CD4-positive, alpha-beta memory T cell (primary cell): ENCODE data around the gene EBF4. TPM values are rescaled to one million over a fixed set of nuclear protein-coding genes. Genes with fewer than 3 reads are reported as not detected.
"Not testable (repeated sequence)": the region's sequence is repeated elsewhere in the genome, so short reads cannot be mapped to it uniquely, and the experiment has no call there.

Source experiments
- CTCF ChIA-PET: fragments of 350-600 bp; sonication (Branson Sonifier 250); formaldehyde crosslinking; loops from one replicate; lab custom pipeline; 2021; ENCODE audit warnings: inconsistent platforms; ENCODE audit not compliant: partially characterized antibody; lab: Charles Lee
- POLR2A ChIA-PET: fragments of 350-600 bp; sonication (Branson Sonifier 250); formaldehyde crosslinking; loops from one replicate; lab custom pipeline; 2021; ENCODE audit not compliant: partially characterized antibody; lab: Charles Lee
- DNase-seq, 5 donors: peaks; one replicate each; pipeline versions ENCODE4 v3.0.0 to v3.0.0-alpha.2; 2020 to 2022; ENCODE audit warnings: mixed read lengths in 1 of 5
- H3K27ac ChIP-seq: one replicate; pipeline ENCODE4 v1.7.0; 2013; ENCODE audit warnings: low read depth, low read length
- H3K27me3 ChIP-seq: 2 replicates; pipeline ENCODE4 v1.7.0; 2013; ENCODE audit warnings: mild to moderate bottlenecking, low read length, moderate library complexity; ENCODE audit not compliant: insufficient read depth
- H3K36me3 ChIP-seq: 2 replicates; pipeline ENCODE4 v1.7.0; 2013; ENCODE audit warnings: mild to moderate bottlenecking, low read length, moderate library complexity; ENCODE audit not compliant: insufficient read depth
- H3K4me1 ChIP-seq: 2 replicates; pipeline ENCODE4 v1.7.0; 2013; ENCODE audit warnings: mild to moderate bottlenecking, low read length, moderate library complexity; ENCODE audit not compliant: insufficient read depth
- H3K4me3 ChIP-seq, 2 donors: one replicate each; pipeline ENCODE4 v1.7.0; 2013; ENCODE audit warnings: low read length in 2 of 2, mild to moderate bottlenecking in 1 of 2
- H3K9me3 ChIP-seq, 2 donors: one replicate each; pipeline ENCODE4 v1.7.0; 2013; ENCODE audit warnings: low read length in 2 of 2, control low read depth in 1 of 2; ENCODE audit not compliant: control insufficient read depth in 1 of 2
- H3K27ac Mint-ChIP-seq, 7 donors: one replicate each; pipeline ENCODE4 v1.8.0; 2020 to 2021; ENCODE audit warnings: mixed read lengths in 7 of 7, mild to moderate bottlenecking in 6 of 7, inconsistent platforms in 3 of 7, moderate library complexity in 3 of 7
- H3K27me3 Mint-ChIP-seq, 2 donors: one replicate each; pipeline ENCODE4 v1.8.0; 2020 to 2021; ENCODE audit warnings: mixed read lengths in 2 of 2
- H3K36me3 Mint-ChIP-seq, 2 donors: one replicate each; pipeline ENCODE4 v1.8.0; 2020 to 2021; ENCODE audit warnings: mixed read lengths in 2 of 2, inconsistent platforms in 1 of 2, mild to moderate bottlenecking in 1 of 2
- H3K4me1 Mint-ChIP-seq, 4 donors: one replicate each; pipeline ENCODE4 v1.8.0; 2020 to 2021; ENCODE audit warnings: mixed read lengths in 4 of 4, mild to moderate bottlenecking in 1 of 4
- H3K4me3 Mint-ChIP-seq, 8 donors: one replicate each; pipeline ENCODE4 v1.8.0; 2020 to 2021; ENCODE audit warnings: mixed read lengths in 8 of 8, mild to moderate bottlenecking in 7 of 8, moderate library complexity in 6 of 8, inconsistent platforms in 3 of 8
- H3K9me3 Mint-ChIP-seq, 8 donors: one replicate each; pipeline ENCODE4 v1.8.0; 2020 to 2021; ENCODE audit warnings: mixed read lengths in 8 of 8, mild to moderate bottlenecking in 5 of 8, inconsistent platforms in 3 of 8, moderate library complexity in 1 of 8
- intact Hi-C: fragments of 100-400 bp; cut with micrococcal nuclease; formaldehyde crosslinking; loops from one replicate; pipeline ENCODE4 v1.15.1; 2023
- polyA plus RNA-seq, 2 donors: library from polyadenylated mRNA; unstranded; fragments of 300-500 nt; fragmentation: Illumina TruSeq; gene quantifications; one replicate each; pipeline ENCODE4 v1.2.3, GENCODE V29; 2021
- total RNA-seq, 2 experiments: library from RNA; stranded (reverse); gene quantifications; one replicate each; pipeline ENCODE4 v1.2.3, GENCODE V29; 2021

Gene EBF4
- total and polyA plus RNA-seq, 4 experiments from 2014 or later, result 0.65 to 3.1 (median 2.8) TPM; not detected in 1

GRCh38 chr20:2694519-2694918 lies 1.9 kb downstream of the EBF4 start:
- peaks cover 4% of the 10 kb centered on the region for H3K4me1 ChIP-seq
- no peaks in the 10 kb centered on the region for H3K9me3 ChIP-seq
- no peak overlapping the region for H3K4me3 ChIP-seq
- ChIA-PET POLR2A (interaction anchor here (1.5 to 1.8 kb wide), 3 partner anchors 24 to 58 kb away, joined by 4 to 10 read pairs (median 5); no protein-coding TSS in a partner anchor), CTCF (interaction anchor here (1.1 to 3.0 kb wide), 3 partner anchors 35 to 58 kb away, joined by 3 to 9 read pairs (median 8); no protein-coding TSS in a partner anchor)
- H3K27me3 Mint-ChIP-seq, result peaks cover 25 to 40% of the 10 kb centered on the region in 2 donors
- peak overlapping the region in 5 of 8 donors; percentile 25 to 64 (median 56) for H3K4me3 Mint-ChIP-seq
- H3K4me1 Mint-ChIP-seq, result peaks cover 10 to 18% (median 16%) of the 10 kb centered on the region in 4 donors
- H3K27ac ChIP-seq, result no peak overlapping the region
- peaks cover 0 to 2% (median 0%) of the 10 kb centered on the region in 8 donors for H3K9me3 Mint-ChIP-seq
- intact Hi-C loops, result loop anchor here (10.0 kb wide), 1 partner anchor 420 kb away; no protein-coding TSS in a partner anchor
- no peaks in the 10 kb centered on the region for H3K36me3 ChIP-seq
- H3K27ac Mint-ChIP-seq, result peak overlapping the region in 1 of 7 donors; percentile 4
- peaks cover 19% of the 10 kb centered on the region for H3K27me3 ChIP-seq
- no peak for DNase-seq
- peaks cover 0 to 3% of the 10 kb centered on the region in 2 donors for H3K36me3 Mint-ChIP-seq

- ChIA-PET POLR2A (no interaction called here), CTCF (interaction anchor here (3.0 kb wide), 1 partner anchor 48 kb away, joined by 9 read pairs; no protein-coding TSS in a partner anchor)
- DNase-seq, result no peak
- Histone ChIP-seq H3K4me1 (peaks cover 4% of the 10 kb centered on the region), H3K27ac (no peak overlapping the region), H3K4me3 (no peak overlapping the region), H3K27me3 (peaks cover 19% of the 10 kb centered on the region), H3K36me3 (no peaks in the 10 kb centered on the region), H3K9me3 (no peaks in the 10 kb centered on the region)
- Mint-ChIP-seq H3K4me3 (peak overlapping the region in 7 of 8 donors; percentile 31 to 69 (median 56)), H3K4me1 (peaks cover 10 to 18% (median 16%) of the 10 kb centered on the region in 4 donors), H3K9me3 (peaks cover 0 to 2% (median 0%) of the 10 kb centered on the region in 8 donors), H3K27ac (peak overlapping the region in 3 of 7 donors; percentile 4 to 69 (median 35)), H3K27me3 (peaks cover 25 to 44% of the 10 kb centered on the region in 2 donors), H3K36me3 (peaks cover 0 to 3% of the 10 kb centered on the region in 2 donors)
- intact Hi-C loops, result loop anchor here (10.0 kb wide), 1 partner anchor 419 kb away; no protein-coding TSS in a partner anchor
Observed at GRCh38 chr20:2695206-2695983, 2.8 kb downstream of the EBF4 start.

- peaks cover 8 to 12% (median 11%) of the 10 kb centered on the region in 4 donors for H3K4me1 Mint-ChIP-seq
Observed at GRCh38 chr20:2695984-2696525, 3.5 kb downstream of the EBF4 start.

GRCh38 chr20:2696646-2697045 lies 4.1 kb downstream of the EBF4 start:
- Histone ChIP-seq H3K4me1 (peaks cover 4% of the 10 kb centered on the region), H3K4me3 (no peak overlapping the region), H3K27me3 (peaks cover 19% of the 10 kb centered on the region), H3K36me3 (no peaks in the 10 kb centered on the region), H3K27ac (no peak overlapping the region), H3K9me3 (no peaks in the 10 kb centered on the region)
- H3K9me3 Mint-ChIP-seq, result no peaks in the 10 kb centered on the region
- no peak for DNase-seq
- ChIA-PET POLR2A (no interaction called here), CTCF (interaction anchor here (1.1 kb wide), 1 partner anchor 33 kb away, joined by 3 read pairs; no protein-coding TSS in a partner anchor)
- H3K27me3 Mint-ChIP-seq, result peaks cover 27 to 39% of the 10 kb centered on the region in 2 donors
- H3K36me3 Mint-ChIP-seq, result no peaks in the 10 kb centered on the region
- no peak overlapping the region for H3K27ac Mint-ChIP-seq
- intact Hi-C loops, result loop anchor here (10.0 kb wide), 1 partner anchor 418 kb away; no protein-coding TSS in a partner anchor
- H3K4me1 Mint-ChIP-seq, result peaks cover 4 to 6% (median 6%) of the 10 kb centered on the region in 4 donors
- no peak overlapping the region for H3K4me3 Mint-ChIP-seq

More at GRCh38 chr20:2695984-2696525, 3.5 kb downstream of the EBF4 start:
- H3K27ac Mint-ChIP-seq, H3K36me3 Mint-ChIP-seq, DNase-seq, H3K9me3 ChIP-seq, POLR2A ChIA-PET, H3K4me3 Mint-ChIP-seq, H3K36me3 ChIP-seq, H3K4me3 ChIP-seq, H3K27ac ChIP-seq, H3K4me1 ChIP-seq, H3K9me3 Mint-ChIP-seq: not testable (repeated sequence)
- H3K27me3 Mint-ChIP-seq, result peaks cover 29 to 44% of the 10 kb centered on the region in 2 donors
- CTCF ChIA-PET, result interaction anchor here (1.1 kb wide), 1 partner anchor 33 kb away, joined by 3 read pairs; no protein-coding TSS in a partner anchor
- peaks cover 19% of the 10 kb centered on the region for H3K27me3 ChIP-seq
- intact Hi-C loops, result loop anchor here (10.0 kb wide), 1 partner anchor 419 kb away; no protein-coding TSS in a partner anchor

GRCh38 chr20:2697768-2698167 lies 5.2 kb downstream of the EBF4 start:
- no peak overlapping the region for H3K4me3 ChIP-seq
- no peaks in the 10 kb centered on the region for H3K9me3 Mint-ChIP-seq
- H3K27ac ChIP-seq, result no peak overlapping the region
- intact Hi-C loops, result loop anchor here (10.0 kb wide), 1 partner anchor 417 kb away; no protein-coding TSS in a partner anchor
- H3K9me3 ChIP-seq, result no peaks in the 10 kb centered on the region
- peaks cover 19% of the 10 kb centered on the region for H3K27me3 ChIP-seq
- H3K4me3 Mint-ChIP-seq, result no peak overlapping the region
- H3K27me3 Mint-ChIP-seq, result peaks cover 26 to 33% of the 10 kb centered on the region in 2 donors
- CTCF ChIA-PET, result interaction anchor here (0.6 to 1.2 kb wide), 2 partner anchors 11 to 16 kb away, joined by 3 to 4 read pairs; no protein-coding TSS in a partner anchor
- no peaks in the 10 kb centered on the region for H3K36me3 ChIP-seq
- no peak for DNase-seq
- H3K27ac Mint-ChIP-seq, result no peak overlapping the region
- H3K4me1 ChIP-seq, result no peaks in the 10 kb centered on the region
- POLR2A ChIA-PET, result interaction anchor here (0.6 kb wide), 1 partner anchor 1100 kb away, joined by 3 read pairs; no protein-coding TSS in a partner anchor
- no peaks in the 10 kb centered on the region for H3K36me3 Mint-ChIP-seq
- H3K4me1 Mint-ChIP-seq, result no peaks in the 10 kb centered on the region

- CTCF ChIA-PET, result interaction anchor here (0.5 to 1.2 kb wide), 3 partner anchors 11 to 175 kb away, joined by 3 to 4 read pairs (median 3); no protein-coding TSS in a partner anchor
- H3K9me3 Mint-ChIP-seq, result no peaks in the 10 kb centered on the region
- Histone ChIP-seq H3K4me1 (no peaks in the 10 kb centered on the region), H3K9me3 (no peaks in the 10 kb centered on the region), H3K27ac (no peak overlapping the region), H3K27me3 (peaks cover 19% of the 10 kb centered on the region), H3K4me3 (no peak overlapping the region), H3K36me3 (no peaks in the 10 kb centered on the region)
- DNase-seq, result no peak
- H3K36me3 Mint-ChIP-seq, result no peaks in the 10 kb centered on the region
- no peak overlapping the region for H3K4me3 Mint-ChIP-seq
- POLR2A ChIA-PET, result interaction anchor here (0.6 to 0.7 kb wide), 2 partner anchors 46 to 1100 kb away, joined by 3 read pairs; partner anchors contain the start of gene NOP56
- H3K27ac Mint-ChIP-seq, result no peak overlapping the region
- intact Hi-C loops, result loop anchor here (10.0 kb wide), 1 partner anchor 416 kb away; no protein-coding TSS in a partner anchor
- H3K27me3 Mint-ChIP-seq, result peaks cover 26 to 33% of the 10 kb centered on the region in 2 donors
- no peaks in the 10 kb centered on the region for H3K4me1 Mint-ChIP-seq
Observed at GRCh38 chr20:2698186-2698817, 5.7 kb downstream of the EBF4 start.
